ACC112 (cell line): ENCODE results near the gene DDOST.

Experiments used
- H2AFZ ChIP-seq: fragments of 200-600 bp; sonication (generic); one replicate; pipeline ENCODE4 v1.6.0; 2017; ENCODE audit warnings: antibody characterized with exemption, low read length; ENCODE audit not compliant: unreplicated experiment
- H3K27ac ChIP-seq: fragments of 200-600 bp; sonication (generic); 2 replicates; pipeline ENCODE4 v1.5.1; 2014; ENCODE audit warnings: low read depth, mild to moderate bottlenecking, antibody characterized with exemption, low read length, moderate library complexity
- H3K27me3 ChIP-seq: fragments of 200-600 bp; sonication (generic); 2 replicates; pipeline ENCODE4 v1.6.1; 2014; ENCODE audit warnings: mild to moderate bottlenecking, antibody characterized with exemption, low read length, moderate library complexity, mixed read lengths; ENCODE audit not compliant: insufficient read depth
- H3K36me3 ChIP-seq: fragments of 200-600 bp; sonication (generic); 2 replicates; pipeline ENCODE4 v1.6.1; 2016; ENCODE audit warnings: mild to moderate bottlenecking, antibody characterized with exemption, low read length, moderate library complexity, mixed read lengths; ENCODE audit not compliant: insufficient read depth
- H3K4me1 ChIP-seq: fragments of 200-600 bp; sonication (generic); one replicate; pipeline ENCODE4 v1.6.1; 2016; ENCODE audit warnings: low read length, mixed read lengths; ENCODE audit not compliant: insufficient read depth, unreplicated experiment, control insufficient read depth
- H3K4me3 ChIP-seq: fragments of 200-600 bp; sonication (generic); 2 replicates; pipeline ENCODE4 v1.5.1; 2014; ENCODE audit warnings: mild to moderate bottlenecking, low read depth, low read length
- H3K79me2 ChIP-seq: fragments of 200-600 bp; sonication (generic); one replicate; pipeline ENCODE4 v1.6.0; 2016; ENCODE audit warnings: low read length; ENCODE audit not compliant: control insufficient read depth, unreplicated experiment, insufficient read depth

Gene DDOST

GRCh38 chr1:20660847-20661206, 342 bp downstream of the DDOST start:
- Histone ChIP-seq H3K27me3 (no peaks in the 10 kb centered on the region), H3K36me3 (peaks cover 11% of the 10 kb centered on the region; the same call in 1 of the 2 replicates), H3K4me1 (peaks cover 15% of the 10 kb centered on the region), H3K79me2 (peaks cover 51% of the 10 kb centered on the region), H3K4me3 (peak overlapping the region; percentile 99), H3K27ac (no peak overlapping the region), H2AFZ (peak overlapping the region; percentile 89)

GRCh38 chr1:20660363-20660762, 806 bp downstream of the DDOST start:
- Histone ChIP-seq H2AFZ (peak overlapping the region; percentile 89), H3K79me2 (peaks cover 52% of the 10 kb centered on the region), H3K4me3 (peak overlapping the region; percentile 99), H3K36me3 (peaks cover 16% of the 10 kb centered on the region; the same call in 1 of the 2 replicates), H3K27me3 (no peaks in the 10 kb centered on the region), H3K27ac (no peak overlapping the region), H3K4me1 (peaks cover 15% of the 10 kb centered on the region)

- peaks cover 26% of the 10 kb centered on the region; the same call in 1 of the 2 replicates for H3K36me3 ChIP-seq
- no peak overlapping the region for H3K4me3 ChIP-seq
- peaks cover 52% of the 10 kb centered on the region for H3K79me2 ChIP-seq
- H3K27ac ChIP-seq, result no peak overlapping the region
- H3K27me3 ChIP-seq, result no peaks in the 10 kb centered on the region
- H3K4me1 ChIP-seq, result peaks cover 15% of the 10 kb centered on the region
- H2AFZ ChIP-seq, result no peak overlapping the region
Measured at GRCh38 chr1:20658166-20658915, 2.8 kb downstream of the DDOST start.

GRCh38 chr1:20657024-20657423, 4.1 kb downstream of the DDOST start:
- Histone ChIP-seq H3K79me2 (peaks cover 52% of the 10 kb centered on the region), H3K4me1 (peaks cover 11% of the 10 kb centered on the region), H3K4me3 (no peak overlapping the region), H3K36me3 (peaks cover 31% of the 10 kb centered on the region; the same call in 1 of the 2 replicates), H3K27ac (no peak overlapping the region), H3K27me3 (no peaks in the 10 kb centered on the region), H2AFZ (no peak overlapping the region)

GRCh38 chr1:20654104-20654690, 7.0 kb downstream of the DDOST start:
- Histone ChIP-seq H3K27ac (no peak overlapping the region), H3K27me3 (no peaks in the 10 kb centered on the region), H2AFZ (no peak overlapping the region), H3K4me3 (no peak overlapping the region), H3K79me2 (peaks cover 31% of the 10 kb centered on the region), H3K36me3 (peaks cover 44% of the 10 kb centered on the region; the same call in 1 of the 2 replicates), H3K4me1 (no peaks in the 10 kb centered on the region)

- no peak overlapping the region for H3K4me3 ChIP-seq
- no peaks in the 10 kb centered on the region for H3K4me1 ChIP-seq
- peaks cover 14% of the 10 kb centered on the region for H3K79me2 ChIP-seq
- H3K27me3 ChIP-seq, result no peaks in the 10 kb centered on the region
- H3K36me3 ChIP-seq, result peaks cover 41% of the 10 kb centered on the region; the same call in 1 of the 2 replicates
- no peak overlapping the region for H2AFZ ChIP-seq
- no peak overlapping the region for H3K27ac ChIP-seq
Measured at GRCh38 chr1:20652300-20652699, 8.9 kb downstream of the DDOST start.

GRCh38 chr1:20648946-20649345, 12.2 kb downstream of the DDOST start:
- H3K36me3 ChIP-seq, result peaks cover 27% of the 10 kb centered on the region; the same call in 1 of the 2 replicates
- H3K27ac ChIP-seq, result no peak overlapping the region
- H3K4me3 ChIP-seq, result no peak overlapping the region
- no peaks in the 10 kb centered on the region for H3K27me3 ChIP-seq
- no peaks in the 10 kb centered on the region for H3K4me1 ChIP-seq
- no peak overlapping the region for H2AFZ ChIP-seq
- no peaks in the 10 kb centered on the region for H3K79me2 ChIP-seq

GRCh38 chr1:20648438-20648837, 12.7 kb downstream of the DDOST start:
- H3K27me3 ChIP-seq, result no peaks in the 10 kb centered on the region
- no peak overlapping the region for H3K27ac ChIP-seq
- H3K4me3 ChIP-seq, result no peak overlapping the region
- no peaks in the 10 kb centered on the region for H3K79me2 ChIP-seq
- no peaks in the 10 kb centered on the region for H3K4me1 ChIP-seq
- no peak overlapping the region for H2AFZ ChIP-seq
- H3K36me3 ChIP-seq, result peaks cover 22% of the 10 kb centered on the region; the same call in 1 of the 2 replicates

- H3K36me3 ChIP-seq, result peaks cover 12% of the 10 kb centered on the region; the same call in 1 of the 2 replicates
- H2AFZ ChIP-seq, result no peak overlapping the region
Measured at GRCh38 chr1:20645414-20645813, 15.8 kb downstream of the DDOST start.

GRCh38 chr1:20644416-20644815, 16.8 kb downstream of the DDOST start:
- H3K4me3 ChIP-seq, result no peak overlapping the region
- no peaks in the 10 kb centered on the region for H3K4me1 ChIP-seq
- H3K27ac ChIP-seq, result no peak overlapping the region
- H3K27me3 ChIP-seq, result no peaks in the 10 kb centered on the region
- no peak overlapping the region for H2AFZ ChIP-seq
- no peaks in the 10 kb centered on the region for H3K79me2 ChIP-seq
- peaks cover 7% of the 10 kb centered on the region; the same call in 1 of the 2 replicates for H3K36me3 ChIP-seq

More at GRCh38 chr1:20645414-20645813, 15.8 kb downstream of the DDOST start:
- no peaks in the 10 kb centered on the region for H3K27me3 ChIP-seq
- no peaks in the 10 kb centered on the region for H3K4me1 ChIP-seq
- H3K4me3 ChIP-seq, result no peak overlapping the region
- no peaks in the 10 kb centered on the region for H3K79me2 ChIP-seq
- H3K27ac ChIP-seq, result no peak overlapping the region

- Histone ChIP-seq H3K27me3 (no peaks in the 10 kb centered on the region), H3K27ac (no peak overlapping the region), H3K79me2 (no peaks in the 10 kb centered on the region), H3K36me3 (peaks cover 6% of the 10 kb centered on the region; the same call in 1 of the 2 replicates), H3K4me3 (no peak overlapping the region), H2AFZ (no peak overlapping the region), H3K4me1 (no peaks in the 10 kb centered on the region)
Measured at GRCh38 chr1:20643080-20643479, 18.1 kb downstream of the DDOST start.
